ENCODE measurements around the gene THEM5.

- TF ChIP-seq GATA3 (IDR thresholded peaks at IDR 0.05; ENCODE audit: low read depth, low read length), result no peak
- no peak for TF ChIP-seq GATA2 (IDR thresholded peaks at IDR 0.05; ENCODE audit: low read depth, low read length)
Measured at GRCh38 chr1:151811181-151811580, 42.3 kb downstream of the THEM5 start.
